NCI-H1930 (cell line): Measurements from ENCODE around the gene WDR75.
A peak's percentile ranks its signal among the peaks of the same experiment; 100 is the strongest.
"Not testable (repeated sequence)": the region's sequence is repeated elsewhere in the genome, so short reads cannot be mapped to it uniquely, and the experiment has no call there.

Experiments used
- DNase-seq, 2 experiments: peaks; one replicate each; lab custom pipeline; 2025; lab: John Stamatoyannopoulos, UW

WDR75 gene

DNA sequence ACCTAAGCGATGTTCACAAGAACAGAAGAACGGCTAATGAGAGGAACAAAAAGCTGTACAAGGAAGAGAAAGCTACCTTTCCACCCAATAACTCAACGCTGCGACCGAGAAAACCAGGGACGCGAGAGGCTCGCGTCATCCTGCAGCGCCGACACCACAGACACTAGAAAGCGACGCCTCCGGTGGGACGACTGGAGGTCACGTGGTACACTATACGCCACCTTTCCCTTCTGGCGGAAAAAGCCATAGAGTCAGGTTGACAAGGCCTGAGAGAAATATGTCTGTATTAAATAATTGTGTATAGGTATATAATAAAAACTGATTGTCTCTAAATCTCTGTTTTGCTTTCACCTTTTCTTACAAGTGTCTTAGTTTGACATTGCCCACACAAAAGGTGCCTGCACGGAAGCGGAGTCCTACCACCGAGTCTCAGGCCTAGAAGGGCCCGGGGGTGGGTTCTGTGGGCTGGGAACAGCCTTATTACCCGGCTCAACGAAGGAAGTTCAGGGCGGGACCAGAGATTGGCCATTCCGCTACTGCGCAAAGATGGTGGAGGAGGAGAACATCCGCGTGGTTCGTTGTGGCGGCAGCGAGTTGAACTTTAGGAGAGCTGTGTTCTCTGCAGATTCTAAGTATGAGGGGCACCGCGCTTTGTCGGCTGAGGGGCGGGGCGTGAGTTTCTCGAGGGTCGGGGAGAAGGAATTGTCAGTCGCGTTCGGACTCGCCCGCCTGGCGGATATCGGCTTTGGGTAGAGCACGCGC is at the start of gene WDR75:
Gene WDR75 (plus strand): TSS at position 528 of the 762 bp plus-strand sequence. CDS start 19 bp downstream, at position 547.
- peak; percentile 87 to 92 for DNase-seq

DNA sequence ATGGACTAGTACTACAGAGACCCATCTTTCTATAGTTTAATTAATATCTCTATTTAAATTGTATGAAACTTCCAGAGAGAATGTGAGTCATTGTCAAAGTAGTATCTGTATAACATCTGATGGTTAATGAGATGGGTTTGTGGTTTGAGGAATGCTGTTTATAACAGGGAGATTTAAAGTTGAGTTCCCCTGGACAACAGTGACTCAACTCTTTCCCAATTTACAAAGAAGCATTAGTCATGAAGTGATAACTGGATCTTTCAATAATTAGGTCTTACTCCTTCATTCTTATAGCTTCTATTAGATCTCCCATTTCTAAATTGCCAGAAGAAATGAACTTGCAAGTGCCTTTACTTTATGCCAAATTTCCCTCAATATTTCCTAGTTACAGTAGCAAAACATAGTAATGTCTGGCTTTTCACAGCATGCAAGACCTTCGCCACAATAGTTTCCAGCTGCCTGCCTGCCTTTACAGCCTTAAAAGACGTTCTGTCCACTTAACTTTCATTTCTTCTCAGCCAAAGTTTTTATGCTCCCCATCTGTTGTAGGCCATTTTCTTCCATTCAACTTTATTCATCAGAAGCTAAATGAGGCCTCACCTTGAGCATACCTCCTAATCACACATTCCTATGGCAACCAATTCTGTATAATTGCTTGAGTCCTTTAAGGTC is 47.7 kb upstream of the WDR75 start:
- no peak for DNase-seq

DNA sequence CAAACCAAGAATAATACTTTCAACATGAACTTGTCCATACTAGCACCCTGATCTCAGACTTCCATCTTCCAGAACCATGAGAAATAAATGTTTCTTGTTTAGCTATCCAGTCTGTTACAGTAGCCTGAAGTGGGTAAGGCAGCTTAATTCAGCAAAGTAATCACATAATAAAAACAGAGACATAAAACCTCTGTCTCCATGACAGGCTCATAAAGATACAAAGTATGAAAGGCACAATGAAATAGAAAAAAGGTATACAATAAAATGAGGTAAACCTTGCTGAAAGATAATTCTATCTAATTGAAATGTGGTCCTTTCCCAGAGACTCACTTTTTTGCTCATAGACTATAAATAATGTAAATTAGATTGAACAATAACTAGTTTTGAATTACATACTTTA is 46.7 kb upstream of the WDR75 start:
- no peak for DNase-seq

DNA sequence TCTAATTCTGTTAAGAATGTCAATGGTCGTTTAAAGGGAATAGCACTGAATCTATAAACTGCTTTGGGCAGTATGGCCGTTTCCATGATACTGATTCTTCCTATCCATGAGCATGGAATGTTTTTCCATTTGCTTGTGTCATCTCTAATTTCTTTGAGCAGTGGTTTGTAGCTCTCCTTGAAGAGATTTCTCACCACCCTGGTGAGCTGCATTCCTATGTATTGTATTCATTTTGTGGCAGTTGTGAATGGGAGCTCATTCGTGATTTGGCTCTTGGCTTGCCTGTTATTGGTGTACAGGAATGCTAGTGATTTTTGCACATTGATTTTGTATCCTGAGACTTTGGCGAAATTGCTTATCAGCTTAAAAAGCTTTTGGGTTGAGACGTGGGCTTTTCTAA is 38.3 kb upstream of the WDR75 start:
- DNase-seq = no peak

DNA sequence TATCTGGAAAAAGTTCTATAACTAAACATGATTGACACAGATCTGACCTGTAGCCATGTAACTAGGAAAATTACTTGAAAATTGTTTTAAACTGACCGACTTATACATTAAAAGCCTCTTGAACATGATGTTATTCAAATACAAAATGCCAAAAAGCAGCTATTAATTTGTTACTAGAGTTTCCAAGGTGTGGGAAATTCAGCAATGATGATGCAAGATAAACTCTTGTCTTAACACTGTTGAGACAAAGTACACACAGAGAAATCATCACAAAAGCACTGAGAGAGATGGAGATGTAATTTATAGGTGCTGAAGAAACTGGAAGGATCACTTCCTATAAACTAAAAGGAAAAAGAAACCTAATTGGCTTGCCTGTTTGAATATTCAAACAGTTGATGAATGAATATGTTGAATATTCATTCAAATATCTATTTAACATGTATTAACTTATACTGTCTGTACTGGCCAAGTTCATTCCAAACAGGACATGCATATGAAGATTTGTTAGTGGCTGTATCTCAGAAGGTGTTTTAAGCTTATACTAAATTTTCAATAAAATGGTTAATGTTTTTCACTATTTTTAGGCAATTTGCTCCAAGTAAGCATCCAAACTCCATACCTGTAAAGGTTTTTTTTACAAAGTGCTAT is 34.6 kb upstream of the WDR75 start:
- DNase-seq = no peak

- DNase-seq = no peak
Measured at GRCh38 chr2:189407281-189408209, 33.7 kb upstream of the WDR75 start.

DNA sequence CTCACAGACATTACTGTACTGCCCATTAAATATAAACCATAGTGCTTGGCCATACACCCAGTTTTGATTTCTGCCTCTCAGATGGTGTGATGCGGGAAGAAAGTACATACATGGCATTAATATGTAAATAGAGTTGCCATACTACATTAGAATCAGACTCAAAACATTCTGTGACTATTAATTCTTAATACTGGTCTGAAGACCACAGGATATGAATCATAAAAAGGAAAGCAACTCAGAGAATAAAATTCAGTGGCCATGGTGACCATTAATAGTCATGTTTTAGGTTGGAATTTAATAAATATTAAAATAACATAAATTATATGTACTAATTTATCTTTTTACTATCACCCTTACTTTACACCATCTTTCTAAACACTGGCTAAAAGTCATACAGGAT is 33.0 kb upstream of the WDR75 start:
- DNase-seq = no peak

DNA sequence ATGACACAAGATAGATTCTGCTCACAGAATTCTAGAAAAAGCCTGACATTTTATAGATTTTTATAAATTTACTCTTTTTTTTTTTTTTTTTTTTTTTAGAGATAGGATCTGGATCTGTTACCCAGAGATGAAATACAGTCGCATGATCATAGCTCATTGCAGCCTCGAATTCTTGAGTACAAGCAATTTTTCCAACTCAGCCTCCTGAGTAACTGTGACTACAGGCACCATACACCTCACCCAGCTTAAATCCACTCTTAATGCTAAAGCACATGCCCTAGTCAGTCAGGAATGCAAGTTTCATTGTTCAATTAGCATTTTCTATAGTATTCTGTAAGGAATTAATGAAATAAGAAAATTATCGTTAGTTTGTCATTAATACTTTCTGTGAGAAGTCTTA is 32.1 kb upstream of the WDR75 start:
- no peak for DNase-seq

DNA sequence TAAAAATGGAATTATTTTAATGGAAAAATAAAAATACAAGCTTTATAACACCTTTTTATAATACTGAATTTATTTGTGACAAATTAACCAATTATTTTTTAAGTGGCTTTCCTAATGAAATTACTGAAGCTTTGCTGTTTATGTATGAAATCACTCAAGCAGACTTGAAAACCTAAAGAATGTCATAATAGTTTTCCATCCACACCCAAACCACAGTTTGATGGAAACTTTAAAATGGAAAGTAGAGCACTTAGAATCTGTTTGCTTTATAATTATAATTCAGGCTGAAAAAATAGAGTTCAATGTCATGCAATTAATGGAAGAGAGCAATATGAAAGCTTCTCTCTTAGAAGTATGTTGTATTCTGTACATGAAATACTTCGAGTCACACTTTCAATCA is 31.6 kb upstream of the WDR75 start:
- DNase-seq = no peak

GRCh38 chr2:189411860-189412259 is 29.4 kb upstream of the WDR75 start:
- DNase-seq = no peak

- DNase-seq = peak in 1 of 2 experiments; percentile 26
Measured at GRCh38 chr2:189412330-189412953, 28.8 kb upstream of the WDR75 start.

DNA sequence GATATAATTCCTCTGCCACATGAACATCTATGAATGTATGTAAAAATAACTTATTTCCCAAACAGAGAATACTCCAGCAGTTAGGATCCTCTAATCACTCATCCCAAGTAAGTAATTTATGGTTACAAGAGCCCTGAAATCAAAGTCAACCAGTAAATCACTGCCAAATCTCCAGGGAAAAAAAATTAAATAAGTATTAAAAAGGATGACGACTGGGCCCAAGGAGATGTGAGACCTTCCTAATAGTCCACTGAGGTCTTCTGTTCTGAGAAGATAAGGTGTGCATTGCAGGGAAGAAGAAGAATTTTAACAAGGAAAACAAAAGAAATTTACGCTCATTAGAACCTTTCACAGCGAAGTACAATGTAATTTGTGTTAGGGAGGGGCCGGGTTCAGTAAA is 28.0 kb upstream of the WDR75 start:
- DNase-seq = no peak

GRCh38 chr2:189421644-189422043 is 19.6 kb upstream of the WDR75 start:
- DNase-seq = no peak

DNA sequence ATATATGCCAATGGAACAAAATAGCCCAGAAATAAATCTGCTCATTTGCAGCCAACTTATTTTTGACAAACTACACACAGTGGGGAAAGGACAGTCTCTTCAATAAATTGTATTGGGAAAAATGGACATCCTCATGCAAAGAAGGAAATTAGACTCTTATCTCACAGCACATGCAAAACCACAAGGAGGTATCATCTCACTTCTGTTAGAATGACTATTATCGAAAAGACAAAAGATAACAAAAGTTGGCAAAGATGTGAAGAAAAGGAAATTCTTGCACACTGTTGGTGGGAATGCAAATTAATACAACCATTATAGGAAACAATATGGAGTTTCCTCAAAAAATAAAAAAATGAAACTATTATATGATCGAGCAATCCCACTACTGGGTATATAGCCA is 16.3 kb upstream of the WDR75 start:
- no peak for DNase-seq

DNA sequence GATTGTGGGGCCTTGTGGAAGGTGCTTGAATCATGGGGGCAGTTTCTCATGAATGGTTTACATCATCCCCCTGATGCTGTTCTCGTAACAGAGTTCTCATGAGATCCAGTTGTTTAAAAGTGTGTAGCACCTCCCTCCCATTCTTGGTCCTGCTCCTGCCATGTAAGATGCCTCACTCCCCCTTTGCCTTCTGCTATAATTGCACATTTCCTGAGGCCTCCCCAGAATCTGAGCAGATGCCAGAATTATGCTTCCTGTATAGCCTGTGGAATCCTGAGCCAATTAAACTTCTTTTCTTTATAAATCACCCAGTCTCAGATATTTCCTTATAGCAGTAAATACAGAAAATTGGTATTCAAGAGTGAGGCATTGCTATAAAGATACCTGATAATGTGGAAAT is 15.6 kb upstream of the WDR75 start:
- no peak for DNase-seq

DNA sequence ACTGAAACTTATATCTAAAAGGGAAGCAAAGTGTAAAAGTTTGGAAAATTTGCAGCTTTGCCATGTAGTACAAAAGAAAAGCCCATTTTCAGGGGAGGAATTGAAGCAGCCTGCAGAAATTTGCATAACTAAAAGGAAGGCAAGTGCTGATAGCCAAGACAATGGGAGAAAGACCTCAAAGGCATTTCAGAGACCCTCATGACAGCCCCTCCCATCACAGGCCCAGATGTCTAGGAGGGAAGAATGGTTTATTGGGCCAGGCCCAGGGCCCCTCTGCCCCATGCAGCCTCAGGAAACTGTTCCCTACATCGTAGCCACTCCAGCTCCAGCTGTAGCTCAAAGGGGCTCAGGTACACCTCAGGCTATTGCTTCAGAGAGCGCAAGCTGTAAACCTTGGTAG is 14.4 kb upstream of the WDR75 start:
- DNase-seq = no peak

- no peak for DNase-seq
Measured at GRCh38 chr2:189427872-189428271, 13.4 kb upstream of the WDR75 start.

GRCh38 chr2:189430448-189430847 is 10.8 kb upstream of the WDR75 start:
- DNase-seq = not testable (repeated sequence)

DNA sequence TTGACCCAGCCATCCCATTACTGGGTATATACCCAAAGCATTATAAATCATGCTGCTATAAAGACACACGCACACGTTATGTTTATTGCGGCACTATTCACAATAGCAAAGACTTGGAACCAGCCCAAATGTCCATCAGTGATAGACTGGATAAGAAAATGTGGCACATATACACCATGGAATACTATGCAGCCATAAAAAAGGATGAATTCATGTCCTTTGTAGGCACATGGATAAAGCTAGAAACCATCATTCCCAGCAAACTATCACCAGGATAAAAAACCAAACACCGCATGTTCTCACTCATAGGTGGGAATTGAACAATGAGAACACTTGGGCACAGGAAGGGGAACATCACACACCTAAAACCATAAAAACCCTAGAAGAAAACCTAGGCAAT is 5.5 kb upstream of the WDR75 start:
- not testable (repeated sequence) for DNase-seq

- DNase-seq = no peak
Measured at GRCh38 chr2:189437926-189438325, 3.3 kb upstream of the WDR75 start.

GRCh38 chr2:189439342-189439741 is 1.9 kb upstream of the WDR75 start:
- no peak for DNase-seq

DNA sequence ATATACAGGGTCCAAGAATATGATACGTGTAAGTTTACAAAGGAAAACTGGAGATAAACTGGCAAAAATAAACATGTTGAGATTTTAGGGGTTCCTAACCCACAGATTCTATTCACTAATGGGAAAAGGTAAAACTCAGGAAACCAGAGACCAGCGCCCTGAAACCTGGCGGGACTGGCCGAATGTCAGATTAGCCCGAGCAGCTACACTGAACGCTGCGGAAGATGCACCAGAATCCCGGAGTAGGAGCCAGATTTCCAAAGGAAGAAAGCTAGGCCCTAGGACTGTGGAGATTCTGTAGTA is 679 bp upstream of the WDR75 start:
- no peak for DNase-seq
